ENCODE measurements around the gene FCHO1.

FCHO1 gene

GRCh38 chr19:17834350-17835181, 83.3 kb downstream of the FCHO1 start:
- no peak for DNase-seq

- DNase-seq, result no peak
Measured at GRCh38 chr19:17835182-17836006, 84.1 kb downstream of the FCHO1 start.

- no peak for DNase-seq
Measured at GRCh38 chr19:17836530-17836929, 85.3 kb downstream of the FCHO1 start.

- no peak for DNase-seq
Measured at GRCh38 chr19:17837972-17838371, 86.7 kb downstream of the FCHO1 start.

Data from NCI-H2107 (cell line).